Measurements from ENCODE around the gene TXN.

GRCh38 chr9:110224583-110224982 lies 31.7 kb downstream of the TXN start:
- no peak for TF ChIP-seq CTCF (IDR thresholded peaks at IDR 0.05)
- no peak for TF ChIP-seq POLR2A (IDR thresholded peaks at IDR 0.05)
